ENCODE data around the gene ERICH6.
"Not testable (repeated sequence)": the region's sequence is repeated elsewhere in the genome, so short reads cannot be mapped to it uniquely, and the experiment has no call there.

The ERICH6 gene

DNA sequence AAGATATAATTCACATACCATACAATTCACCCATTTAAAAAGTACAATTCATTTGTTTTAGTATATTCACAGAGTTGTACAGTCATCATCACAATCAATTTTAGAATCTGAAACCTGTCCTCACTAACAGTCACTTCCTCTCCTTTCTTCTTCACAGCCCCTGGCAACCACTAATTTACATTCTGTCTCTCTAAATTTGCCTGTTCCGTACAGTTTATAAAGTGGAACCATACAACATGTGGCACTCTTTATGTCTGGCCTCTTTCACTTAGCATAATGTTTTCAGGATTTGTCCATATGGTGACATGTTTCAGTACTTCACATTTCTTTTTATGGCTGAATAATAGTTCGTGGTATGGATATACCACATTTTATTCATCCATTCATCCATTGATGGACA lies 22.7 kb downstream of the ERICH6 start:
- peak; percentile 56 for DNase-seq

DNA sequence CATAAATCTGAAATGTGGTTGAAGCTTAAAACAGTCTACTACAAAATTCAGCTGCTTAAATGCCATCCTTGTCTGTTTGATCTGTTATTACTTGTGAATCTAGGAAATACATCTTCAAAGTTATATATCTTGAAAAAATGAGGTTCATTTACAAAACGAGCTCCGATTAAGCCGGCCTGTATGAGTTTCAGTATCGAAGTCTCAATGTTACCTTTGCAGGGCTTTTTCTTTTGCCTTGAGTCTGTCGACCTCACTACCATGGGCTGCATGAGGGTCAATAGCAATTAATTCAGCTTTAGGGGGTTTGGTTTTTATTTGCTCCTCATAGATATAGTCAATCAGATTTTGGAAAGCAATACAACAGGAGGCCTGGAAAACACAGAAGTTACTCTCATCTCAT lies 23.2 kb downstream of the ERICH6 start:
- no peak for DNase-seq

DNA sequence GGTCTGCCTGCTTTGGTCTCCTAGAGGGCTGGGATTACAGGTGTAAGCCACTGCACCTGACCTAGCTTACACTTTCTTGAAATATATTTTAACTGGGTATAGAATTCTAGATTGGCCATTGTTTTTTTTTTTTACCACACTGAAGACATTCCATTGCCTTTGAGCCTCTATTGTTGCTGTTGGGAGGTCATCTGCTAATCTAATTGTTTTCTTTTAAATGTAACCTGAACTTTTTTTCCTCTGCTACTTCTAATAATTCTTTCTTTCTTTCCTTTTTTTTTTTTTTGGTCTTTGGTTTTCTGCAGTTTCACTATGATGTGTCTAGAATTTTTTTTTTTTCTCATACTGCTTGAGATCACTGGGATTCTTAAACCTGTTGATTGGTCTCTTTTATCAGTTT lies 28.1 kb downstream of the ERICH6 start:
- no peak for DNase-seq

DNA sequence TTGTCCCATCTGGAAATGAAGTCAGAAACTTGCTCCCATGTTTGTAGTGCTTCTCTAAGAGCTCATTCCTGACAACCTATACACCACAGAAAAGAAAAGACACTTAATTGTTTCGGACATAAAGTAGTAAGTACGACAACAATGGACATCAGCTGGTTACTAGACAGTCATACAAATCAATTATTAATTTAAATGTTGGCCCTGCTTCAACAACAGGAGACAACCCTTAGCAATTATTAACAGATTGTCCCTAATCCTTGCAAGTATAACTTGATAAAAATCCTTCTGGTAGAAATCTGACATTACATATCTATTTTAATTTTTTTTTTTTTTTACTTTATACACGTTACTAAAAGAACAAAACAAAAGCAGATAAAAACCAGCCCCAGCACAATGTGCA lies 29.8 kb downstream of the ERICH6 start:
- no peak for DNase-seq

DNA sequence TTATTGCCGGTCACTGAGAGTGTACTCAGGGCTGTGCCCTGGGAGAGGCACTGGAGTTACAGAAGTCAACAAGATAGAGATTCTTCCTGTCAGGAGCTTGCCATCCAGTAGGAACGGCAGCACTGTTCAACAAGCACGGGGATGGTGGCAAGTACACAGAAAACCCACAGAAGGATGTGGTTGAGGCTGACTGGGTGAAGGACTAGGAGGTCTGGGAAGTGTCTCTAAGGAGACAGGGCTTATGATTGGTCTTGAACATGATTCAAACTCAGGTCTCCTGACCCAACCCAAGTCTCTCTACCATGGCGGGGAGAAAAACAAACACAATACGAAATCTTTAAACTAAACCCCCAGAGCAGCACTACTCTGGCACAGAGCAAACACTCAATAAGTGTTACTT lies 37.6 kb downstream of the ERICH6 start:
- DNase-seq, result peak; percentile 15

DNA sequence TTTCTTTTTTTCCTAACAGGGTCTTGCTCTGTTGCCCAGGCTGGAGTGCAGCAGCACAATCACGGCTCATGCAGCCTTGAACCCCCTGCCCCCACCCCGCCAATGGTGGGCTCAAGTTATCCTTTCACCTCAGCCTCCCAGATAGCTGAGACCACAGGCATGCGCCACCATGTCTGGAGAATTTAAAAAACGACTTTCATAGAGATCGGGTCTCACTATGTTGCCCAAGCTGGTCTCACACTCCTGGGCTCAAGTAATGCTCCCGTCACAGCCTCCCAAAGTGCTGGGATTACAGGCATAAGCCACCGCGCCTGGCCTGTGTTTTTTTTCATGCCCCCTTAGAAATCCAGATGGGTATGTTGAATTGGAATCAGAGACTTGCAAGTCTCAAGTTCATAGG lies 40.3 kb downstream of the ERICH6 start:
- no peak for DNase-seq

DNA sequence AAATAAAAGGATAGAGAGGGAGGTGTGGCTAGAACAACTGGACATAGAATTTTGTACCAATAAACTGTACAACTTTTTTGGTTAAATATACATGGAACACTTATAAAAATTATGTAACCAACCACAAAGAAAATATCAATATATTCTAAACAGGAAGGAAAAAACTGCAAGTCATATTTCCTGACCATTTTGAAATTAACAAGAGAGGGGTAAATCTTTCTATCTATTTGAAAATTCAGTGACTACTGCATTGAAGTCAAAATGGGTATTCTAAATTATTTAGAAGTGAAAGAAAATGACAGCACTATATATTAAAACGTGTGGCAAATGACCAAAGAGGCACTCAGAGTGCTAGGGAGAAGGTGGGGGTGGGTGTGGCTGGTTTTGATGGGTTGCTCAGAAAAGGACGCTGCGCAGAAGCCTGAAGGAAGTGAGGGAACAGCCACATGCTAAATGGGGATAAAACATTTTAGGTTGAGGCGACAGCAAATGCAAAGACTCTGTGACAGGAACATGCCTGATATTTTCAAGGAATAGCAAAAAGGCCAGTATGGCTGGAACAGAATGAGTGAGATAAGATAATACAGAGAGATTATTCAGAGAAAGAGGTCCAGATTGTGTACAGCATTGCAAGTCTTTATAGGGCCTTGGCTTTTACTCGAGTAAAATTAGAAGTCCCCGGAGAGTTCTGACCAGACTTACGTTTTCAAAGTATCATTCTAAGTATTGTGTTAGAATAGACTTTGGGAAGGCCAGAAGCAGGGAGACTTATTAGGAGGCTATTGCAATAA lies 41.1 kb downstream of the ERICH6 start:
- no peak for DNase-seq

DNA sequence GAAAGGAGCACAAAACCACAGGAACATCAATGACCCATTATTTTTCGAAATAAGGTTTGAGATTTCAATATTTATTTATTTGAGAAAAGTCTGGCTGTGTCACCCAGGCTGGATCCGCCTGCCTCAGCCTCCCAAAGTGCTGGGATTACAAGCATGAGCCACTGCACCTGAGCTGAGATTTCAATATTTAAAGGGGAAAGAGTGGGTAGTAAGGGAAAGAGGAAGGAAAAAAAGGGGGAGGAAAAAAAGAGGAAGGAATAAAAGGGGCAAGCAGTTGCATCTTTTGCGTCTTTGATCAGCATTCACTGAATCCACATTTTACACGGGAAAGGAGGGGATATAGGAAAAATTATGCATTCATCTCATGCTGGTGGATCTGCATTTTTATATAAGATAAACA lies 47.4 kb downstream of the ERICH6 start:
- DNase-seq, result no peak

DNA sequence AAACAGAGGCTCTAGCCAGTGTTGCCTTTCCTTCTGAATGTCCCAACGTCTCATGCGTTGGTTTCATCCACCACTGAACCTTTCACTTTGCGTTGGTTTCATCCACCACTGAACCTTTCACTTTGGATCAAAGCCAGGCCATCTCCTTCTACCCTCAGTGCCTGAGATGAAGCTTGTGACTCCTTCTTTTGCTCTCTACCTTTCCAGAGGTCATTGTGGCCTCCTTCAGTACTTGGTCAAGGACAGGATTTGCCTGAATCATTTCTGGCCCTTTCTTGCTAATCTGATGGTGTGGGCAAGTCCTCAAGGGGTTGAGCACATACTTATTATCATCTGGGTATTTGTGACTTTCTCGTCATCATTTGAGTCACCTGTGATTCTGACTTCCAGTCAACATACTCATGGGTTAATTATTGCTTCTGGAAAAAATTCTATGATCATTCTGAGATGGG lies 50.6 kb downstream of the ERICH6 start:
- DNase-seq, result peak; percentile 12

DNA sequence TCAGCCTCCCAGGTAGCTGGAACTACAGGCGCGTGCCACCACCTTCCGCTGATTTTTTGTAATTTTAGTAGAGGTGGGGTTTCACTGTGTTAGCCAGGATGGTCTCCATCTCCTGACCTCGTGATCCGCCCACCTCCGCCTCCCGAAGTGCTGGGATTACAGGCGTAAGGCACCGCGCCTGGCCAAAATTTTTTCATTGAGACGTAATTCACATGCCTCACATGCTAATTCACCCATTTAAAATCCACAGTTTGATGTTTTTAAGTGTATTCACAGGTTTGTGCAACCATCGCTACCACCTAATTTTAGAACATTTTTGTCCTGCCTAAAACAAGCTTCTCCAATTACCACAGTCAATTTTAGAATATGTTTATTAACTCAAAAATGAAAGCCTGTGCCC lies 63.5 kb downstream of the ERICH6 start:
- no peak for DNase-seq

DNA sequence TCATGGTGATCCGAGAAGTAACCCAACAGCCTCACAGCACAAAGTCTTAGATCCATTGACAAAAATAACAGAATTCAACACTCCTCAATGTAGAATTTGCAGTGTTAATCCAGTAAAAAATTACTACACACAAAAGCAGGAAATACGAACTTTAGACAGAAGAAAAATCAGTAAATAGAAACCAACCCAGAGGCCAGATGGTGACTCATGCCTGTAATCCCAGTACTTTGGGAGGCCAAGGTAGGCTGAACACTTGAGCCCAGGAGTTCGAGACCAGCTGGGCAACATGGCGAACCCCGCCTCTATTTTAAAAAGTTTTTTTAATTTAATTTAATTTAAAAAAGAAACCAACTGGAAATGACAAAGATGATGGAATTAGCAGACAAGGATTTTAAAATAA lies 64.5 kb downstream of the ERICH6 start:
- no peak for DNase-seq

DNA sequence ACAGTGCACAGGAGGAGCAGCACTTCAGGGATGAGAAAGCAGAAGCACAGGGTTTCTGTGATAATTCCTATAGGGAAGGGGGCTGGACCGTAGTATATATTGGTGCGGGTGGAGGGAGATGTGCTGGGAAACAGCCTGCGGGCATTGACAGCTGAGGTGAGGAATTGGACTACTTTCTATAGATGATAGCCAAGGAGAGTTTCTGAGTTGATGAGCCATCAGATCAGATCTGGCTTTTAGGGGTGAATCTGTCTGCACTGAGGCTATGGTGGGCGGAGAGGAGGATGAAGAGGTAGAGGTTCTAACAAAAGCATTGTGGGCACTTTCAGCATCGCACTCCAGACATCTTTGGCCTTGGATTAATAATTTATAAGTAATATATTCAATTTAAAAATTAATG lies 67.5 kb downstream of the ERICH6 start:
- DNase-seq, result no peak

DNA sequence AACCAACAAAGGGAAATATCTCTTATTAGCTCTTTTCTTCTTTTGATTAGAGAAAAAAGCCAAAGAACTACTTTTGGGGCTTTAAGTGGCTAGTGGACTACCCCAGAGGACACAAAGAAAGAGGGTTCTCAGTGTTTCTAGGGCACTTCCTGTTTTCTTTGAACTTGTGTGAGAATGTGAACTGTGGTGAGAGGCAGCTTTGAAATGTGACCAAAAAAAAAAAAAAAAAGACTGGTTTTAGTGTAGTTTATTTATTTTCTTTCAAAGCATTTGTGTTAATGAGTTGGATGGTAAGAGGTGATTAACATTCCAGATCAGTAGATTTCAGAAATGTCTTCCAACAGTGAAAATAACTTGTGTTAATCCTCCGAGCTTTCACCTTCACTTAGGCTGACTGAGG lies 68.2 kb downstream of the ERICH6 start:
- peak; percentile 28 for DNase-seq

DNA sequence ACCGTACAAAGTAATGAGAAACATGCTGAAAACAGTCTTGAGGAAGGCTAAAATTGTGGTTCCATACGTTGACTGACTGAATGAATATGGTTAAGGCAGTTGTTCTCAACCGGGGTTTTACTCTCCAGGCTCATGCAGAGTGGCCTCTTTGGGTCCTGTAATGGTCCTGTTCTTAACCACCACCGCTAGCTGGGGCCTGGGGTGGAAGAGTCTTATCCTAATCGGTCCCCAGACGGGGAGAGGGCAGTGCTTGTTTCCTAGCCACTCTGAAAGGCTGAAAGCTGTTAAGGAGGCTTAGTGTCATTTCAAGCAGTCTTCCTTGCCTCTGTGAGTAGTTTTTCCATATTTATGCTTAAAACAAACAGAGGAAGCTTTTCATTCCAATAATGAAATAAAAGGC lies 68.6 kb downstream of the ERICH6 start:
- DNase-seq, result no peak

DNA sequence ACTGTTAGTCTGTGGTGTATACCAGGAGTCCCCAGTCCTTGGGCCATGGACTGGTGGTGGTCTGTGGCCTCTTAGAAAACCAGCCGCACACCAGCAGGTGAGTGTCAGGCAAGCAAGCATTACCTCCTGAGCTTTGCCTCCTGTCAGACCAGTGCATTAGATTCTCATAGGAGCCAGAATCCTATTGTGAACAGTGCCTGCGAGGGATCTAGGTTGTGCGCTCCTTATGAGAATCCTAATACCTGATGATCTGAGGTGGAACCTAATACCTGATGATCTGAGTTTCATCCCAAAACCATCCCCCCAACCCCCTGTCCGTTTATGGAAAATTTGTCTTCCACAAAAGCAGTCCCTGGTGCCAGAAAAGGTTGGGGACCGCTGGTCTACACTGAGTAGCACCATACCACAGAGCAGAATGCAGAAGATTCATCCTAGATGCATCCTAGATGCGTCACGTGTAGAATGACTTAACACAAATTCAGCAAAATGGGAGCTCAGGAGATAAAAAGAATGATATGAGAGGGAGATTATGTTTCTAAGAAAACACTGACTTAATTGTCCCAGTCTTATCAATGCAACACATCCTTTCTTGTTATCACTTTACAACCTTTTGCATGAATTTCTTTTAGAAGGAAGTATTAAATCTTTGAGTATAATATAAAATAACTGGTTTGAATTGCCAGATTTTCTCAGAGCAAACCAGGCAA lies 72.1 kb downstream of the ERICH6 start:
- no peak for DNase-seq

DNA sequence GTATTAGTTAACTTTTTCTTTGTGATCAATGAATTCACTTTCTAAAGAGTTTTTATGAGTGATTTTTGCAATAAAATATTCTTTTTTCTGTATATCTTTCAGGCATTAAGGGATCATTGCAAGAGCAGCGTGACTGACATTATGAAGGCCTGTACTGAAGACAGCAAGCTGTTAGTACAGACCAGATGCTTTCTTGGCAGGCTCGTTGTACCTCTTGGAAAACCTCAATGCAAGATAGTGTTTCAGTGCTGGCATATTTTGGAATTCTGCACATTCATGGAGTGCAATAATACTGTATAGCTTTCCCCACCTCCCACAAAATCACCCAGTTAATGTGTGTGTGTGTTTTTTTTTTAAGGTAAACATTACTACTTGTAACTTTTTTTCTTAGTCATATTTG lies 76.2 kb downstream of the ERICH6 start:
- no peak for DNase-seq

DNA sequence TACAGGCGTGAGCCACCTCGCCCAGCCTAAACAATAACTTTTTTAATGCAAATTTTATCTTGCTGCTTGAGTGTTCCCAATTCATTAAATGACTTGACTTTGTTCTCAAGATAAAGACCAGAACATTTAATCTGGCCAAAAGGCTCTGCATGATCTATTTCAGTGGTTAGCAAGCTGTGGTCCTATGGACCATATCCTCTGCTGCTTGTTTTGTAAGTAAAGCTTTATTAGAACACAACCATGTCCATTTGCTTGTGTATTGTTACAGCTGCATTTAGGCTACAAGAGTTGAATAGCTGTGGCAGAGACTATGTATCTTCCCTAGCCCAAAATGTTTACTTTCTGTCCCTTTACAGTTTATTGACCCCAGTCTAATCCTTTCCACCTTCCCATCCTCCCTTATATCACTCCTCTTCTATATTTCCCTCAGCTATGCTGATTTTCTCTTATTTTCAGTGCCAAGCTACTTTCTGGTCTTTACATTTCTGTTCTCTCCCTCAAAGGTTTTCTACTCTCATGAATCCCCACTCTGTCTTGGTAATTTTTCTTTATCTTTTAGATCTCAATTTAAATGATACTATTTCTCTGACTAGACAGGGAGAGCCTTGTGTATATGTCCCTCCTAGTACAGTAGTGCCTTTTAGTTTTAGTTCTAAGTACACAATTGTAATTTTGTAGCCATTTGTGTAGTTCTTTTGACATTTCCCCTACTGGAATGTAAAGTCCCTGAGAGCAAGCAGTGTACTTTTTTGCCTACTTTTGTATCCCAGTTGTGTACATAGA lies 77.4 kb downstream of the ERICH6 start:
- DNase-seq, result no peak

DNA sequence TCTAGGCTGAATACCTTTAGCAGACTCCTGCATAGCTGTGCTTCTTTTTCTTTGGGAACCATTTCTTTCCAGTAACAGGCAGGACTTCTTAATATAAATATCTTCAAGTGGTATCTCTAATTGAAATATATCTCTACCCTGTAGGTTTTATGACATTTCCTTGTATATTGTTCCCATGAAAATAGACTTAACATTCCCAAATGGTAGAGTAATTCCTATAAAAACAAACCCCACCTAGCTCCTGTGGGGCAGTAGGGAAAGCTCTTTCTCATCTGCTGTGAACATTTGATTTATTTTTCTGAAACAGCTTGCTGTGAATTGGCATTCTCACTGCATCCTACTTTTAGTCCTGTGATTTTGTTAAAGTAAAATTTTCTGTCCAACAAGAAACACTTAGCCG lies 79.8 kb downstream of the ERICH6 start:
- DNase-seq, result no peak

DNA sequence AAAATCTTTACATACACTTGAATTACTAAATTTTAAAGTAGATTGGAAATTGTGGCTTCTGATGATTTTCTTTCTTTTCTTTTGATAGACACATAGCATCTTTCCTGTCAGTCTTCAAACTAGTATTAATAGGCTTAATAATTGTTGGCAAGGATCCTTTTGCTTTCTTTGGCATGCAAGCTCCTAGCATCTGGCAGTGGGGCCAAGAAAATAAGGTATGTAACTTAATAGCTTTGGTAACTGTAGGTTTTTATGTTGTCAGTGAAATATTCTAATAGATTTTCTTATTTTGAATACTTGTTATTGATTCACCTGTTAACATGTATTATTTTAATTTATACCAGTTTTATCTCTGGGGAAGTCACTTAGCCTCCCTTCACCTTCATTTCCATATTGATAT lies 80.8 kb downstream of the ERICH6 start:
- DNase-seq, result not testable (repeated sequence)

DNA sequence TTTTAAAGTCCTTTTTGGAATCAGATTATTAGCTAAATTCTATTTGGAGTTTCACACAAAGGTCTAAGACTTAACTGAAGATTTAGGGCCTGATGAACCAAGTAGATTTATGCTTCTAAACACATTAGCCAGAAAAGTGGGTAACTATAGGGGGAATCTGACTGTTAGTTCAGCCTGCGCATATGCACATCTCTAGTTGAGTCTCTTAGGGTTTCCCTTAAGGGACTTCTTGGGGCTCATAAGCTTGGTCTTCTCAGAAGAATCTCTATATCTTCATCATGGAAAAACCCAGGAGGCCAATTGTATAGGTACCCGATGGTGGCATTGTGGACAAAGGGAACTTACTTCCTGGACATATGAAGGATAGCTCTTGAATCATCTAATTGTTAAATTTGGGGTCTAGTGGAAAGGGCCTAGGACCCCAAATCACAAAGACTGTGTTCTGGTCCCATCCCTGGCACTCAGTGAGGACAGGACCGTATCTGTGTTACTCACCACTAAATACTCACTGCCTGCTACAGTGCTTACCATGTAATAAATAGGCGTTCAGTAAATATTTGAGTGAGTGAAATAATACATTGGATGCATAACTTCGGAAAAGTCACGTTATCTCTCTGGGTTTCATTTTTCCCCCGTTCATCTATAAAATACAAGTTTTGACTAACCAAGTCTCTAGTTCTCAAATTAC lies 83.6 kb downstream of the ERICH6 start:
- DNase-seq, result no peak

DNA sequence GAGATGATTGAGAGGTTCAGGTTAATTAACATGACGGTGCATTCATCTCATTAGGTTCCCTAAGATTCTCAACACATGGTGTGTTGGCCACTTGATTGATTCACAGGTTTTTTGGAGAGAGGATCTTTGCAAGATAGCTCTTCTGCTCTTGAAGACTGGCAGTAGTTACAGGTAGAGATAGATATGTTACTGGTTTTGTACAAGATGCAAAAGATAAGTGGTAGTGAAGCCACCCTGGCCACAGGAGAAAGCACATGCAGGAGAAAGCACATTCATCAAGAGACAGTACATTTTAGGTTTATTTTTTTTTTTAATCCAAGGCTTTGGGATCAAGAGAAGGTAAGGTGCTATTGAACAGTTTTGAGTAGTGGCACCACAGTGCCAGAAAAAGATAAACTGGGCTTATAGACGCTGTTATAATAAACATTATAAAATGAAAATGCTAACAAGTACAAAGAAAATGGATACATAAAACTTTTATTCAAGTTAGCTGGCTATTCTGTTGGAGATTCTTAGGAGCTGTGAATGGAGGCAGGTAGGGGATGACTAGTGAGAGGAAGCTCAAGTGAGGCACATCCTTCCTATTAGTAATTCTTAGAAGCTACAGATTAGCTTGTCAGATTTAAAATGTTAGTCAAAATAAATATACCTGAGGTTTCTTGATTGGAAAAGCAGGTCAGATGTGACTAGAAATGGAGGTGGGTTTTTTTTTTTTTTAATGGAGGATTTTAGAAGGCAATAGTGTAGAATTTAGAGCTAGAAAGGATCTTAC lies 89.8 kb downstream of the ERICH6 start:
- peak; percentile 60 for DNase-seq

DNA sequence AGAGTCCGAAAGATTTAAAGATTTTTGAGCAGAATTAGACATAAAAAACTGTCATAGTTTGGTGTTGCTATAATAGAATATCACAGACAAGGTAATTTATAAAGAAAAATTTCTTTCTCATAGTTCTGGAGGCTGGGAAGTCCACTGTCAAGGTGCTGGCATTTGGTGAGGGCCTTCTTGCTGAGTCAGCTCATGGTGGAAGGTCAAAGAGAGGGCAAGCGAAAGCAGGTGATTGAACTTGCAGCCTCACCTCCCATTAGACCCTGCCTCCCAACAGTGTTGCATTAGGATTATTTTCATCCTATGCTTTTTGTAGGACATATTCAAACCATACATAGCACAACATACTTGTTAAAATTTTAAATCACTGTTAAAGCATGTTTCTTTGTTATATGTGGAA lies 90.7 kb downstream of the ERICH6 start:
- peak; percentile 27 for DNase-seq

All from activated CD4-positive, alpha-beta T cell treated with anti-CD3 and anti-CD28 coated beads, Interleukin-2, Interleukin-6, amounts not matched to agents 100 ng/mL and 50 ng/mL, durations not matched to agents 16 hours and 8 hours (primary cell).